Breast epithelium (tissue), 3 donors: Measurements from ENCODE around the gene HSFX3.

Source experiments
- POLR2A ChIP-seq: fragments of 450-650 bp; IDR thresholded peaks from one replicate; pipeline ENCODE4 v1.6.1; 2016; ENCODE audit warnings: antibody characterized with exemption, mild to moderate bottlenecking, moderate library complexity
- POLR2AphosphoS5 ChIP-seq, 3 donors: sonication (generic); formaldehyde crosslinking; IDR thresholded peaks; one replicate each; pipeline ENCODE4 v1.6.1; 2017; ENCODE audit warnings: antibody characterized with exemption in 3 of 3
- TF ChIP-seq, protein P1 (sequence below), 3 donors: fragments of 450-650 bp; IDR thresholded peaks; one replicate each; pipeline ENCODE4 v1.5.1; 2016 to 2017; ENCODE audit warnings: antibody characterized with exemption in 3 of 3, mild to moderate bottlenecking in 3 of 3, moderate library complexity in 3 of 3

DNA sequence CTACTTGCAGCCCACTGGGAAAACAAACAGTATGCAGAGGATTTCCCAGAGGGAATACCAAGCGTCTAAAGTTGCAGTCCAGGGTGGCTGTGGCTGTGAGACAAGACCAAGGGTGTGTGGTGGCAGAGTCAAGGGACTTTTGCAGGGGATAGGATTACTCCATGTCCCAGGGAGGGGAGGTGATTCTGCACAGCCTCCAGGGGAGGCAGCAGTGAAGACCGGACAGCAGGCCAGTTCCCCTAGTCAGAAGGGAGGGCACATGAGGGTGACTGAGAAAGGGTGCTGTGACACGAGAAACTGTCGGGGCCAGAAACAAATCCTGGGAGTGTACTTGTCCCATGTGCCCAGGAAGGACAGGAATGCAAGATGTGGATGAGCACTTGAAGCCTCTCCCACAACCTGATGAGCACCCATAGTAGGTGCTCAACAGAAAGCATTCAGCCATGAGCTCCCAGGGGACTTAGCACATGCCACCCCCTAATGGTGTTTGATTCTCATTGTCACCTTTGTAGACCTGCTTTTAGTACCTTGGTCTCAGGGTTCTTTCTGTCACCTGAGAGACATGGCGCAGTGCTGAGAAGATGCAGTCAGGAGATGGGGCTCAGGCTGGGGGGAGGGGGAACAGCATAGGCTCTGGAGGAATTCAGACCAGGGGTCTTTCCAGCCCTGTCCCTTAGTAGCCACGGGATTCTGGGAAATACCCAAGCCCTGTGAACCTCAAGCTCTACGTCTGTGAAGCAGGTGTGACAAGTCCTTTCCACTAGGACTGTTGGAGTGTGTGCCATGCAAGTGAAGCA is 18.1 kb upstream of the HSFX3 start:
- TF ChIP-seq, protein P1, sequence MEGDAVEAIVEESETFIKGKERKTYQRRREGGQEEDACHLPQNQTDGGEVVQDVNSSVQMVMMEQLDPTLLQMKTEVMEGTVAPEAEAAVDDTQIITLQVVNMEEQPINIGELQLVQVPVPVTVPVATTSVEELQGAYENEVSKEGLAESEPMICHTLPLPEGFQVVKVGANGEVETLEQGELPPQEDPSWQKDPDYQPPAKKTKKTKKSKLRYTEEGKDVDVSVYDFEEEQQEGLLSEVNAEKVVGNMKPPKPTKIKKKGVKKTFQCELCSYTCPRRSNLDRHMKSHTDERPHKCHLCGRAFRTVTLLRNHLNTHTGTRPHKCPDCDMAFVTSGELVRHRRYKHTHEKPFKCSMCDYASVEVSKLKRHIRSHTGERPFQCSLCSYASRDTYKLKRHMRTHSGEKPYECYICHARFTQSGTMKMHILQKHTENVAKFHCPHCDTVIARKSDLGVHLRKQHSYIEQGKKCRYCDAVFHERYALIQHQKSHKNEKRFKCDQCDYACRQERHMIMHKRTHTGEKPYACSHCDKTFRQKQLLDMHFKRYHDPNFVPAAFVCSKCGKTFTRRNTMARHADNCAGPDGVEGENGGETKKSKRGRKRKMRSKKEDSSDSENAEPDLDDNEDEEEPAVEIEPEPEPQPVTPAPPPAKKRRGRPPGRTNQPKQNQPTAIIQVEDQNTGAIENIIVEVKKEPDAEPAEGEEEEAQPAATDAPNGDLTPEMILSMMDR (IDR thresholded peaks at IDR 0.05): no peak
- TF ChIP-seq POLR2A (no peak), POLR2AphosphoS5 (IDR thresholded peaks at IDR 0.05) (no peak)
